ENCODE data around the gene TBC1D24. TPM values are rescaled to one million over a fixed set of nuclear protein-coding genes. Genes with fewer than 3 reads are reported as not detected.

The TBC1D24 gene
- total RNA-seq, 1 experiment from 2014 or later: 24.6 TPM

DNA sequence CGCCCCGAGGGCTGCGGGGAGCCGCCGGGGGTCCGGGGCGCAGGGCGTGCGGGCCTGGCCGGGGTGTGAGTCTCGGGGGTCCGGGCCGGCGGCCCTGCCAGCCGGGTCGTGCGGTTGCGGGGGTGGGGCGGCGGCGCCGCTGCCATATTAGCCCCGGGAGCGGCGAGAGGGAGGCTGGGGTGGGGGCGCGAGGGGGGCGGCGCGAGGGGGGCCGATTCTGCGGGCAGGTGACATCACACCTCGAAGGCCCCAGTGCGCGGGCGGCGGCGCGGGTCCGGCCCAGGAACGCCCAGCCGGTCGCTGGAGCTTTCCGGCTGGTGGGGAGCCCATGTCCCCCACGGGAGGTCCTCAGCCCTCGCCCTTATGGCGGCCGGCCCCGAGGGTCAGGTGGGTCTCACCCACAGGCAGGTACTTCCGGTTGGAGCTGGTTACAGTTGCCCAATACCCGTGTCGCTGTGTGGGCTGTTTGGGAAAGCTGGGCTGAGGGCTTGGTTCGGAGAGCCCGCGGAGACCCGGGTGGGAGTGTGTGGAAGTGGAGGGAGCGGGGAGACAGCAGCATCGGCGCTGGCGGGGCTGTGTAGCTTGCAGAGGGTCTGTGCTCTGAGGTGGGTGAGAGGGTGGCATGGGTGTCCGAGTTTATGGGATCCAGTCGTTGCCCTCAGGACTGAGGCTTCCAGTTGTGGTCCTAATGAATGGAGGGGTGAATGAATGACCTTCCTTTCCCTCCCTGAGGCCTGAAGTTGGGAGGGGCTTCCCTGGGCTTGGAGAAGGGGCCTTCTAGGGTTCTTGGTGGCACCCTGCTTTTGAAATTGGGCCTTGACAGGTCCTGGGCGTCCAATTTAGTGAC is 39.6 kb downstream of the TBC1D24 start (continued):
- TF ChIP-seq SIN3A (IDR thresholded peaks at IDR 0.05; ENCODE audit: low read depth) (no peak), JUND (IDR thresholded peaks at IDR 0.05) (no peak), CBX3 (IDR thresholded peaks at IDR 0.05; ENCODE audit: low read depth) (no peak), SP1 (IDR thresholded peaks at IDR 0.05; ENCODE audit: low read depth) (no peak), SRF (IDR thresholded peaks at IDR 0.05; ENCODE audit: low read depth) (no peak), EGR1 (IDR thresholded peaks at IDR 0.05; ENCODE audit: low read depth) (no peak), YY1 (IDR thresholded peaks at IDR 0.05; ENCODE audit: extremely low read depth, insufficient replicate concordance, low read depth, low read length) (no peak)
- TF ChIP-seq, protein P1, sequence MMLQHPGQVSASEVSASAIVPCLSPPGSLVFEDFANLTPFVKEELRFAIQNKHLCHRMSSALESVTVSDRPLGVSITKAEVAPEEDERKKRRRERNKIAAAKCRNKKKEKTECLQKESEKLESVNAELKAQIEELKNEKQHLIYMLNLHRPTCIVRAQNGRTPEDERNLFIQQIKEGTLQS (IDR thresholded peaks at IDR 0.05): no peak
- TF ChIP-seq, protein P2, sequence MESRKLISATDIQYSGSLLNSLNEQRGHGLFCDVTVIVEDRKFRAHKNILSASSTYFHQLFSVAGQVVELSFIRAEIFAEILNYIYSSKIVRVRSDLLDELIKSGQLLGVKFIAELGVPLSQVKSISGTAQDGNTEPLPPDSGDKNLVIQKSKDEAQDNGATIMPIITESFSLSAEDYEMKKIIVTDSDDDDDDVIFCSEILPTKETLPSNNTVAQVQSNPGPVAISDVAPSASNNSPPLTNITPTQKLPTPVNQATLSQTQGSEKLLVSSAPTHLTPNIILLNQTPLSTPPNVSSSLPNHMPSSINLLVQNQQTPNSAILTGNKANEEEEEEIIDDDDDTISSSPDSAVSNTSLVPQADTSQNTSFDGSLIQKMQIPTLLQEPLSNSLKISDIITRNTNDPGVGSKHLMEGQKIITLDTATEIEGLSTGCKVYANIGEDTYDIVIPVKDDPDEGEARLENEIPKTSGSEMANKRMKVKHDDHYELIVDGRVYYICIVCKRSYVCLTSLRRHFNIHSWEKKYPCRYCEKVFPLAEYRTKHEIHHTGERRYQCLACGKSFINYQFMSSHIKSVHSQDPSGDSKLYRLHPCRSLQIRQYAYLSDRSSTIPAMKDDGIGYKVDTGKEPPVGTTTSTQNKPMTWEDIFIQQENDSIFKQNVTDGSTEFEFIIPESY (IDR thresholded peaks at IDR 0.05; ENCODE audit: extremely low read depth, insufficient replicate concordance, low read length): no peak

DNA sequence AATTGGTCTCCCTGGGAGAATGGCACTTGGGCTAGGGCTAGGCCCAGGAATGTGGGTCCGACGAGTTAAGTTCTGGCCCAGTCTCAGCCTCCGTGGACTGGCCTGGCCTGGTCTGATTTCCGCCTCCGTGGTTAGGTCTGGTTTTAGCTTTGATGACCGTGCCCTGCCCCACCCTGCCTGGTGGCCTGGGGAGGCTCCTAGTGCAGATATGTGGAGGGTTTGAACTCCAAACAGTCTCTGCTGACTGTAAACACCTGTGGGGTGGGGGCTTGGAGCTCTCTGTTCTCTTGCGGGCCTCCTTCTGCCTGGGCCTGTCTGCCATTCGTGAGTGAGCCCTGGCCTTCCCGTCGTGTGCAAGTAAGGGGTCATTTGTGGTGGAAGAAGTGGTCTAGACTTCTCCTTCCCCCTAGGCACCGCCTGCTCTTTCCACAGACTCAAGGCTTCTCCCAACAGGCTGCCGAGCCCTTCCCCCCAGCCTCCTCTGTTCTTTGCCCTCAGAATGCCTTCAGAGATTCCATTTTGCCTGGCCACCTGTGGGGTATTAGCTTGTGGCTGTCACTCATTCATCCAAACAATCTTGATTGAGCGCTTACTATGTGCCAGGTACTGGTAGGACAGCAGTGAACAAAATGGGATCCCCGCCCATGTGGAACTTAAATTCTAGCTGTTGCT is 40.4 kb downstream of the TBC1D24 start:
- CTCF ChIA-PET: no interaction called here
- RAD21 ChIA-PET (ENCODE audit: low non-redundant PET in 1 of 2, low total read pairs in 2 of 2, uncharacterized antibody in 2 of 2, unreplicated experiment in 2 of 2): interaction anchor here in 1 of 2 experiments (0.6 kb wide), 1 partner anchor 24 kb away, joined by 3 read pairs; no protein-coding TSS in a partner anchor
- Histone ChIP-seq H3K36me3 (ENCODE audit: control insufficient read depth in 1 of 2, insufficient read depth in 2 of 2, low read length in 2 of 2) (no peaks in the 10 kb centered on the region), H4K20me1 (ENCODE audit: insufficient read depth) (peaks cover 5% of the 10 kb centered on the region; the same call in 1 of the 2 replicates), H3K27ac (ENCODE audit: low read depth, low read length) (peak overlapping the region; percentile 98), H3K79me2 (ENCODE audit: insufficient read depth, low read length) (peaks cover 59% of the 10 kb centered on the region), H3K9me3 (ENCODE audit: control insufficient read depth in 1 of 2, insufficient read depth in 1 of 2, low read depth in 1 of 2, low read length in 2 of 2) (no peaks in the 10 kb centered on the region), H3K27me3 (ENCODE audit: insufficient read depth, low read length) (no peaks in the 10 kb centered on the region), H3K4me3 (replicated peaks in 1 of 2; ENCODE audit: low read depth in 1 of 2, low read length in 2 of 2) (peak overlapping the region; percentile 86 to 95), H3K9me2 (ENCODE audit: insufficient read depth) (no peaks in the 10 kb centered on the region), H3K9ac (ENCODE audit: low read length) (peak overlapping the region; percentile 95), H2AFZ (ENCODE audit: low read depth, low read length, poor library complexity, severe bottlenecking) (no peak overlapping the region), H3K4me1 (ENCODE audit: control insufficient read depth in 1 of 2, insufficient read depth in 2 of 2, low read length in 2 of 2) (peaks cover 20 to 52% of the 10 kb centered on the region in 2 experiments), H3K4me2 (ENCODE audit: low read length) (peak overlapping the region; percentile 98)
- no peak for ATAC-seq
- intact Hi-C loops (cut with micrococcal nuclease): no loop called here
- no peak for DNase-seq (ENCODE audit: low read depth, low spot score)
- BruUV-seq (replicated peaks): TSS peak; percentile 52
- TF ChIP-seq CBX3 (IDR thresholded peaks at IDR 0.05; ENCODE audit: low read depth): no peak
- no peak for TF ChIP-seq ZFX (IDR thresholded peaks at IDR 0.05)
- no peak for TF ChIP-seq TCF7L2 (IDR thresholded peaks at IDR 0.05; ENCODE audit: borderline replicate concordance, extremely low read depth, insufficient read depth, insufficient read length)
- TF ChIP-seq, protein P3, sequence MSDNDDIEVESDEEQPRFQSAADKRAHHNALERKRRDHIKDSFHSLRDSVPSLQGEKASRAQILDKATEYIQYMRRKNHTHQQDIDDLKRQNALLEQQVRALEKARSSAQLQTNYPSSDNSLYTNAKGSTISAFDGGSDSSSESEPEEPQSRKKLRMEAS (IDR thresholded peaks at IDR 0.05): no peak
- no peak for TF ChIP-seq CEBPB (IDR thresholded peaks at IDR 0.05; ENCODE audit: low read depth)
- TF ChIP-seq, protein P4, sequence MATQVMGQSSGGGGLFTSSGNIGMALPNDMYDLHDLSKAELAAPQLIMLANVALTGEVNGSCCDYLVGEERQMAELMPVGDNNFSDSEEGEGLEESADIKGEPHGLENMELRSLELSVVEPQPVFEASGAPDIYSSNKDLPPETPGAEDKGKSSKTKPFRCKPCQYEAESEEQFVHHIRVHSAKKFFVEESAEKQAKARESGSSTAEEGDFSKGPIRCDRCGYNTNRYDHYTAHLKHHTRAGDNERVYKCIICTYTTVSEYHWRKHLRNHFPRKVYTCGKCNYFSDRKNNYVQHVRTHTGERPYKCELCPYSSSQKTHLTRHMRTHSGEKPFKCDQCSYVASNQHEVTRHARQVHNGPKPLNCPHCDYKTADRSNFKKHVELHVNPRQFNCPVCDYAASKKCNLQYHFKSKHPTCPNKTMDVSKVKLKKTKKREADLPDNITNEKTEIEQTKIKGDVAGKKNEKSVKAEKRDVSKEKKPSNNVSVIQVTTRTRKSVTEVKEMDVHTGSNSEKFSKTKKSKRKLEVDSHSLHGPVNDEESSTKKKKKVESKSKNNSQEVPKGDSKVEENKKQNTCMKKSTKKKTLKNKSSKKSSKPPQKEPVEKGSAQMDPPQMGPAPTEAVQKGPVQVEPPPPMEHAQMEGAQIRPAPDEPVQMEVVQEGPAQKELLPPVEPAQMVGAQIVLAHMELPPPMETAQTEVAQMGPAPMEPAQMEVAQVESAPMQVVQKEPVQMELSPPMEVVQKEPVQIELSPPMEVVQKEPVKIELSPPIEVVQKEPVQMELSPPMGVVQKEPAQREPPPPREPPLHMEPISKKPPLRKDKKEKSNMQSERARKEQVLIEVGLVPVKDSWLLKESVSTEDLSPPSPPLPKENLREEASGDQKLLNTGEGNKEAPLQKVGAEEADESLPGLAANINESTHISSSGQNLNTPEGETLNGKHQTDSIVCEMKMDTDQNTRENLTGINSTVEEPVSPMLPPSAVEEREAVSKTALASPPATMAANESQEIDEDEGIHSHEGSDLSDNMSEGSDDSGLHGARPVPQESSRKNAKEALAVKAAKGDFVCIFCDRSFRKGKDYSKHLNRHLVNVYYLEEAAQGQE (IDR thresholded peaks at IDR 0.05; ENCODE audit: low read depth): no peak
- TF ChIP-seq ZNF274 (IDR thresholded peaks at IDR 0.05; ENCODE audit: low read depth, low read length): no peak
- TF ChIP-seq POLR2AphosphoS5 (IDR thresholded peaks at IDR 0.05; ENCODE audit: low read depth, low read length): no peak
- no peak for TF ChIP-seq FOSL1 (IDR thresholded peaks at IDR 0.05; ENCODE audit: low read depth)
- POLR2A ChIA-PET: interaction anchor here (1.1 to 1.2 kb wide), 2 partner anchors 87 to 551 kb away, joined by 3 read pairs; partner anchors contain the start of gene RPS2
